Neural cell (in vitro differentiated cells): ENCODE results near the gene PEX11A.

Experiments used
- EZH2 ChIP-seq: fragments of 200-600, 300-800 bp; shearing (Covaris generic), sonication (generic); IDR thresholded peaks from 2 replicates; pipeline ENCODE4 v1.6.1; 2014; ENCODE audit warnings: antibody characterized with exemption, low read length, borderline replicate concordance, mild to moderate bottlenecking; ENCODE audit not compliant: insufficient read depth, poor library complexity, severe bottlenecking
- MXI1 ChIP-seq: fragments of 450-650 bp; conservative IDR thresholded peaks from 2 replicates; pipeline ENCODE4 v1.6.1; 2014; ENCODE audit warnings: antibody characterized with exemption, mild to moderate bottlenecking; ENCODE audit not compliant: poor library complexity, severe bottlenecking
- RAD21 ChIP-seq: fragments of 450-650 bp; conservative IDR thresholded peaks from 2 replicates; pipeline ENCODE4 v1.6.1; 2014; ENCODE audit warnings: antibody characterized with exemption, mild to moderate bottlenecking, moderate library complexity
- TF ChIP-seq, protein P1 (sequence below): fragments of 450-650 bp; IDR thresholded peaks from 2 replicates; pipeline ENCODE4 v1.5.1; 2014; ENCODE audit warnings: antibody characterized with exemption, mild to moderate bottlenecking, moderate library complexity; ENCODE audit not compliant: poor library complexity, severe bottlenecking
- TF ChIP-seq, protein P2 (sequence below): IDR thresholded peaks from 2 replicates; pipeline ENCODE4 v1.6.1; 2012; ENCODE audit warnings: borderline replicate concordance

DNA sequence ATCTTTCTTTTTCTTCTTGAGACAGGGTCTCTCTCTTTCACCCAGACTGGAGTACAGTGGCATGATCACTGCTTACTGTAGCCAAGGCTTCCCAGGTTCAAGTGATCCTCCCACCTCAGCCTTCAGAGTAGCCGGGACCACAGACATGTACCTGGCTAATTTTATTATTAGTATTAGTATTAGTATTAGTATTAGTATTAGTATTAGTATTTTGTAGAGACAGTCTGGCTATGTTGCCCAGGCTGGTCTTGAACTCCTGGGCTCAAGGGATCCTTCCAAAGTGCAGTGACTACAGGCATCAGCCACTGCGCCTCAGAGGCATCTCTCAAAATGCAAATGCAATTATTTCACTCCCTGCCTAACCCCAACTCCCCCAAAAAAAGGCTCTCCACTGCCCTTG is 37.0 kb downstream of the PEX11A start:
- TF ChIP-seq MXI1 (no peak), EZH2 (no peak), RAD21 (no peak)
- TF ChIP-seq, protein P1, sequence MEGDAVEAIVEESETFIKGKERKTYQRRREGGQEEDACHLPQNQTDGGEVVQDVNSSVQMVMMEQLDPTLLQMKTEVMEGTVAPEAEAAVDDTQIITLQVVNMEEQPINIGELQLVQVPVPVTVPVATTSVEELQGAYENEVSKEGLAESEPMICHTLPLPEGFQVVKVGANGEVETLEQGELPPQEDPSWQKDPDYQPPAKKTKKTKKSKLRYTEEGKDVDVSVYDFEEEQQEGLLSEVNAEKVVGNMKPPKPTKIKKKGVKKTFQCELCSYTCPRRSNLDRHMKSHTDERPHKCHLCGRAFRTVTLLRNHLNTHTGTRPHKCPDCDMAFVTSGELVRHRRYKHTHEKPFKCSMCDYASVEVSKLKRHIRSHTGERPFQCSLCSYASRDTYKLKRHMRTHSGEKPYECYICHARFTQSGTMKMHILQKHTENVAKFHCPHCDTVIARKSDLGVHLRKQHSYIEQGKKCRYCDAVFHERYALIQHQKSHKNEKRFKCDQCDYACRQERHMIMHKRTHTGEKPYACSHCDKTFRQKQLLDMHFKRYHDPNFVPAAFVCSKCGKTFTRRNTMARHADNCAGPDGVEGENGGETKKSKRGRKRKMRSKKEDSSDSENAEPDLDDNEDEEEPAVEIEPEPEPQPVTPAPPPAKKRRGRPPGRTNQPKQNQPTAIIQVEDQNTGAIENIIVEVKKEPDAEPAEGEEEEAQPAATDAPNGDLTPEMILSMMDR = no peak
- TF ChIP-seq, protein P2, sequence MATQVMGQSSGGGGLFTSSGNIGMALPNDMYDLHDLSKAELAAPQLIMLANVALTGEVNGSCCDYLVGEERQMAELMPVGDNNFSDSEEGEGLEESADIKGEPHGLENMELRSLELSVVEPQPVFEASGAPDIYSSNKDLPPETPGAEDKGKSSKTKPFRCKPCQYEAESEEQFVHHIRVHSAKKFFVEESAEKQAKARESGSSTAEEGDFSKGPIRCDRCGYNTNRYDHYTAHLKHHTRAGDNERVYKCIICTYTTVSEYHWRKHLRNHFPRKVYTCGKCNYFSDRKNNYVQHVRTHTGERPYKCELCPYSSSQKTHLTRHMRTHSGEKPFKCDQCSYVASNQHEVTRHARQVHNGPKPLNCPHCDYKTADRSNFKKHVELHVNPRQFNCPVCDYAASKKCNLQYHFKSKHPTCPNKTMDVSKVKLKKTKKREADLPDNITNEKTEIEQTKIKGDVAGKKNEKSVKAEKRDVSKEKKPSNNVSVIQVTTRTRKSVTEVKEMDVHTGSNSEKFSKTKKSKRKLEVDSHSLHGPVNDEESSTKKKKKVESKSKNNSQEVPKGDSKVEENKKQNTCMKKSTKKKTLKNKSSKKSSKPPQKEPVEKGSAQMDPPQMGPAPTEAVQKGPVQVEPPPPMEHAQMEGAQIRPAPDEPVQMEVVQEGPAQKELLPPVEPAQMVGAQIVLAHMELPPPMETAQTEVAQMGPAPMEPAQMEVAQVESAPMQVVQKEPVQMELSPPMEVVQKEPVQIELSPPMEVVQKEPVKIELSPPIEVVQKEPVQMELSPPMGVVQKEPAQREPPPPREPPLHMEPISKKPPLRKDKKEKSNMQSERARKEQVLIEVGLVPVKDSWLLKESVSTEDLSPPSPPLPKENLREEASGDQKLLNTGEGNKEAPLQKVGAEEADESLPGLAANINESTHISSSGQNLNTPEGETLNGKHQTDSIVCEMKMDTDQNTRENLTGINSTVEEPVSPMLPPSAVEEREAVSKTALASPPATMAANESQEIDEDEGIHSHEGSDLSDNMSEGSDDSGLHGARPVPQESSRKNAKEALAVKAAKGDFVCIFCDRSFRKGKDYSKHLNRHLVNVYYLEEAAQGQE = no peak
